HCT116 (cell line): ENCODE measurements around the gene IDH3G.

ENCODE experiments used
- CEBPB ChIP-seq: IDR thresholded peaks from 2 replicates; pipeline ENCODE4 v1.6.1; 2012; ENCODE audit warnings: low read depth
- FOSL1 ChIP-seq: IDR thresholded peaks from 2 replicates; pipeline ENCODE4 v1.6.1; 2012; ENCODE audit warnings: low read depth
- JUND ChIP-seq: IDR thresholded peaks from 2 replicates; pipeline ENCODE4 v1.6.1; 2012
- MAX ChIP-seq: IDR thresholded peaks from 2 replicates; pipeline ENCODE4 v1.6.1; 2012
- POLR2A ChIP-seq: IDR thresholded peaks from 2 replicates; pipeline ENCODE4 v1.7.0; 2011; ENCODE audit warnings: borderline replicate concordance; ENCODE audit not compliant: insufficient read depth, insufficient read length; ENCODE audit errors: extremely low read depth
- POLR2AphosphoS5 ChIP-seq: IDR thresholded peaks from 2 replicates; pipeline ENCODE4 v1.6.1; 2011; ENCODE audit warnings: mild to moderate bottlenecking, low read depth, low read length, moderate library complexity
- TCF7L2 ChIP-seq: IDR thresholded peaks from 2 replicates; pipeline ENCODE4 v1.7.0; 2011; ENCODE audit warnings: borderline replicate concordance, inconsistent platforms; ENCODE audit not compliant: insufficient read depth, insufficient read length; ENCODE audit errors: extremely low read depth
- YY1 ChIP-seq: IDR thresholded peaks from 2 replicates; pipeline ENCODE4 v1.6.1; 2011; ENCODE audit warnings: low read length, low read depth, moderate library complexity, mild to moderate bottlenecking; ENCODE audit not compliant: insufficient replicate concordance; ENCODE audit errors: extremely low read depth
- TF ChIP-seq, protein P1 (sequence below), 3 experiments: fragments of 200-600 bp in 1 of 3; sonication (generic) in 1 of 3; IDR thresholded peaks in 2 of 3; conservative IDR thresholded peaks in 1 of 3; 2 replicates each; pipeline ENCODE4 v1.5.1; 2012 to 2017; ENCODE audit warnings: low read depth in 2 of 3, low read length in 2 of 3, antibody characterized with exemption in 1 of 3, borderline replicate concordance in 1 of 3, control low read depth in 1 of 3, mild to moderate bottlenecking in 1 of 3, mixed read lengths in 1 of 3, mixed run types in 1 of 3, moderate library complexity in 1 of 3; ENCODE audit not compliant: insufficient read depth in 1 of 3
- TF ChIP-seq, protein P2 (sequence below): IDR thresholded peaks from 2 replicates; pipeline ENCODE4 v1.6.1; 2012

DNA sequence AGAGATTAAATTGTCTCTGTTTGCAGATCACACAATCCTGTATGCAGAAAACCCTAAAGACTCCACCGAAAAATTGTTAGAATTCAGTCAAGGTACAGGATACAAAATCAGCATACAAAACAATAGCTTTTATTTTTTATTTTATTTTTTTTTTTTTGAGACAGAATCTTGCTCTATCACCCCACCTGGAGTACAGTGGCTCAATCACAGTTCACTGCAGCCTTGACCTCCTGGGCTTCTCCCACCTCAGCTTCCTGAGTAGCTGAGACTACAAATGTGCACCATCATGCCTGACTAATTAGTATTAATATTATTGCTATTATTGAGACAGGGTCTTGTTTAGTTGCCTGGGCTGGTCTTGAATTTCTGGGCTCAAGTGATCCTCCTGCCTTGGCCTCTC is 39.0 kb downstream of the IDH3G start:
- TF ChIP-seq, protein P1, sequence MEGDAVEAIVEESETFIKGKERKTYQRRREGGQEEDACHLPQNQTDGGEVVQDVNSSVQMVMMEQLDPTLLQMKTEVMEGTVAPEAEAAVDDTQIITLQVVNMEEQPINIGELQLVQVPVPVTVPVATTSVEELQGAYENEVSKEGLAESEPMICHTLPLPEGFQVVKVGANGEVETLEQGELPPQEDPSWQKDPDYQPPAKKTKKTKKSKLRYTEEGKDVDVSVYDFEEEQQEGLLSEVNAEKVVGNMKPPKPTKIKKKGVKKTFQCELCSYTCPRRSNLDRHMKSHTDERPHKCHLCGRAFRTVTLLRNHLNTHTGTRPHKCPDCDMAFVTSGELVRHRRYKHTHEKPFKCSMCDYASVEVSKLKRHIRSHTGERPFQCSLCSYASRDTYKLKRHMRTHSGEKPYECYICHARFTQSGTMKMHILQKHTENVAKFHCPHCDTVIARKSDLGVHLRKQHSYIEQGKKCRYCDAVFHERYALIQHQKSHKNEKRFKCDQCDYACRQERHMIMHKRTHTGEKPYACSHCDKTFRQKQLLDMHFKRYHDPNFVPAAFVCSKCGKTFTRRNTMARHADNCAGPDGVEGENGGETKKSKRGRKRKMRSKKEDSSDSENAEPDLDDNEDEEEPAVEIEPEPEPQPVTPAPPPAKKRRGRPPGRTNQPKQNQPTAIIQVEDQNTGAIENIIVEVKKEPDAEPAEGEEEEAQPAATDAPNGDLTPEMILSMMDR (IDR thresholded peaks at IDR 0.05 in 2 of 3, conservative IDR thresholded peaks at IDR 0.05 in 1 of 3; ENCODE audit: borderline replicate concordance in 1 of 3, insufficient read depth in 1 of 3, low read depth in 2 of 3, low read length in 2 of 3), result no peak
- TF ChIP-seq CEBPB, result no peak
- TF ChIP-seq, protein P2, sequence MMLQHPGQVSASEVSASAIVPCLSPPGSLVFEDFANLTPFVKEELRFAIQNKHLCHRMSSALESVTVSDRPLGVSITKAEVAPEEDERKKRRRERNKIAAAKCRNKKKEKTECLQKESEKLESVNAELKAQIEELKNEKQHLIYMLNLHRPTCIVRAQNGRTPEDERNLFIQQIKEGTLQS, result no peak
- no peak for TF ChIP-seq TCF7L2
- TF ChIP-seq POLR2AphosphoS5, result no peak
- no peak for TF ChIP-seq POLR2A
- TF ChIP-seq YY1, result no peak
- no peak for TF ChIP-seq JUND
- TF ChIP-seq MAX, result no peak
- no peak for TF ChIP-seq FOSL1
